Uterus (tissue), 2 donors: ENCODE data around the gene S100A1.

Source experiments
- CTCF ChIP-seq, 4 experiments: fragments of 200-600 bp in 2 of 4; fragments of 450-650 bp in 2 of 4; sonication (generic) in 2 of 4; IDR thresholded peaks; one replicate each; pipeline ENCODE4 v1.5.1; 2016 to 2019; ENCODE audit warnings: antibody characterized with exemption in 4 of 4, mild to moderate bottlenecking in 2 of 4, moderate library complexity in 1 of 4
- POLR2A ChIP-seq, 2 donors: fragments of 450-650 bp; IDR thresholded peaks; one replicate each; pipeline ENCODE4 v1.6.1; 2016; ENCODE audit warnings: antibody characterized with exemption in 2 of 2, mild to moderate bottlenecking in 1 of 2, moderate library complexity in 1 of 2

- no peak for TF ChIP-seq CTCF (IDR thresholded peaks at IDR 0.05)
- no peak for TF ChIP-seq POLR2A (IDR thresholded peaks at IDR 0.05)
Observed at GRCh38 chr1:153597206-153597605, 31.0 kb upstream of the S100A1 start.
